Vagina (tissue), 2 donors: ENCODE results near the gene ERRFI1. TPM values are rescaled to one million over a fixed set of nuclear protein-coding genes. Genes with fewer than 3 reads are reported as not detected.
A peak's percentile ranks its signal among the peaks of the same experiment; 100 is the strongest.

Source experiments
- DNase-seq, 2 donors: peaks; one replicate each; pipeline ENCODE4 v3.0.0-alpha.2; 2017; ENCODE audit errors: extremely low spot score in 2 of 2
- H3K27ac ChIP-seq: fragments of 200-600 bp; sonication (generic); one replicate; pipeline ENCODE4 v1.5.1; 2019
- H3K27me3 ChIP-seq: fragments of 200-600 bp; sonication (generic); one replicate; pipeline ENCODE4 v1.5.1; 2019
- H3K36me3 ChIP-seq, 2 donors: fragments of 200-600 bp; sonication (generic); one replicate each; pipeline ENCODE4 v1.5.1; 2017 to 2019
- H3K4me1 ChIP-seq: fragments of 200-600 bp; sonication (generic); one replicate; pipeline ENCODE4 v1.5.1; 2019
- H3K4me3 ChIP-seq, 2 donors: fragments of 200-600 bp; sonication (generic); 1 replicate in 1 of 2; 2 replicates in 1 of 2; pipeline ENCODE4 v1.5.1; 2016 to 2019
- H3K9me3 ChIP-seq: fragments of 200-600 bp; sonication (generic); one replicate; pipeline ENCODE4 v1.5.1; 2019
- POLR2A ChIP-seq, 2 donors: fragments of 450-650 bp; IDR thresholded peaks; one replicate each; pipeline ENCODE4 v1.6.1; 2017; ENCODE audit warnings: antibody characterized with exemption in 2 of 2, mild to moderate bottlenecking in 2 of 2, moderate library complexity in 2 of 2
- POLR2AphosphoS5 ChIP-seq, 2 donors: sonication (generic); formaldehyde crosslinking; IDR thresholded peaks; one replicate each; pipeline ENCODE4 v1.9.0; 2017; ENCODE audit warnings: antibody characterized with exemption in 2 of 2, mild to moderate bottlenecking in 2 of 2, low read depth in 1 of 2; ENCODE audit not compliant: insufficient read depth in 1 of 2
- intact Hi-C: fragments of 100-400 bp; cut with DNase I; formaldehyde crosslinking; loops from one replicate; pipeline ENCODE4 v1.15.1; 2023
- total RNA-seq: library from RNA; depleted of rRNA; stranded (reverse); fragments of >200 nt; gene quantifications from one replicate; pipeline ENCODE4 v1.2.3, GENCODE V29; 2016
- TF ChIP-seq, protein P1 (sequence below), 3 experiments: fragments of 450-650 bp in 2 of 3; fragments of 200-600 bp in 1 of 3; sonication (generic) in 1 of 3; IDR thresholded peaks; one replicate each; pipeline ENCODE4 v1.5.1; 2017 to 2019; ENCODE audit warnings: antibody characterized with exemption in 3 of 3, mild to moderate bottlenecking in 2 of 3, moderate library complexity in 2 of 3

Gene ERRFI1
- total RNA-seq, 1 donor from 2014 or later, result 160 TPM

DNA sequence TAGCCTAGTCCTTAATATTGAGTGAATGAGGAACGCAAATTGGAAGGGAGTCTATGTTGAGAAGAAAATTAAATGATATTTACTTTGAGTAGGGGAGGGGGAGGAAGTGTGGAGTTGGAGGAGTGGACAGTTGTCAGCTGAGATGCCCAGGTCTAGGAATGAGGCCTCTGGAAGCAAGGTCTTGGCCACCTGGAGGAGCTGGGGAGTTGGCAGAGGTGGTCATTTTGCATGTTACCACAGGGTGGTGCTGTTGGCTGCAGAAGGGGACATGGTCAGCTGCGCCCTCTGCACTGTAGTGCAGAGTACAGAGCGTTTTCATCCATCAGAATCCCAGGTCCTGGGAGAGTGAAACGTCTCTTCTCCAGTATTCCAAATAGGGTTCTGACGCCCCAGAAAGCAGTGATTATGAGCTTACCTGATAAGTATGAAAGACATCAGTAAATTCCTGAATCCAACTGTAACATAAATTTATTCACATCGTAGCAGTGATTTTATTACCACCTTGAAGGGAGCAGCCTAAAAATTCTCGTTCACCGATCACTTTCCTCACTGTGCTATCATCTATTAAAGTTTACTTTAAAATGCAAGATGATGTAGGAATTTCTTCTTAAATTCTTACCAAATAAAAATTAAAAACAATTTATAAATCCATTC, 50.8 kb downstream of the ERRFI1 start:
- no peak for DNase-seq
- H3K9me3 ChIP-seq, result no peaks in the 10 kb centered on the region
- no peaks in the 10 kb centered on the region for H3K27me3 ChIP-seq
- TF ChIP-seq POLR2A (IDR thresholded peaks at IDR 0.05), result no peak
- TF ChIP-seq, protein P1, sequence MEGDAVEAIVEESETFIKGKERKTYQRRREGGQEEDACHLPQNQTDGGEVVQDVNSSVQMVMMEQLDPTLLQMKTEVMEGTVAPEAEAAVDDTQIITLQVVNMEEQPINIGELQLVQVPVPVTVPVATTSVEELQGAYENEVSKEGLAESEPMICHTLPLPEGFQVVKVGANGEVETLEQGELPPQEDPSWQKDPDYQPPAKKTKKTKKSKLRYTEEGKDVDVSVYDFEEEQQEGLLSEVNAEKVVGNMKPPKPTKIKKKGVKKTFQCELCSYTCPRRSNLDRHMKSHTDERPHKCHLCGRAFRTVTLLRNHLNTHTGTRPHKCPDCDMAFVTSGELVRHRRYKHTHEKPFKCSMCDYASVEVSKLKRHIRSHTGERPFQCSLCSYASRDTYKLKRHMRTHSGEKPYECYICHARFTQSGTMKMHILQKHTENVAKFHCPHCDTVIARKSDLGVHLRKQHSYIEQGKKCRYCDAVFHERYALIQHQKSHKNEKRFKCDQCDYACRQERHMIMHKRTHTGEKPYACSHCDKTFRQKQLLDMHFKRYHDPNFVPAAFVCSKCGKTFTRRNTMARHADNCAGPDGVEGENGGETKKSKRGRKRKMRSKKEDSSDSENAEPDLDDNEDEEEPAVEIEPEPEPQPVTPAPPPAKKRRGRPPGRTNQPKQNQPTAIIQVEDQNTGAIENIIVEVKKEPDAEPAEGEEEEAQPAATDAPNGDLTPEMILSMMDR (IDR thresholded peaks at IDR 0.05), result peak; percentile 65 to 84 (median 73)
- H3K36me3 ChIP-seq, result peaks cover 4 to 56% of the 10 kb centered on the region in 2 donors
- no peak overlapping the region for H3K4me3 ChIP-seq
- H3K4me1 ChIP-seq, result no peaks in the 10 kb centered on the region
- intact Hi-C loops, result no loop called here
- peak overlapping the region; percentile 63 for H3K27ac ChIP-seq

DNA sequence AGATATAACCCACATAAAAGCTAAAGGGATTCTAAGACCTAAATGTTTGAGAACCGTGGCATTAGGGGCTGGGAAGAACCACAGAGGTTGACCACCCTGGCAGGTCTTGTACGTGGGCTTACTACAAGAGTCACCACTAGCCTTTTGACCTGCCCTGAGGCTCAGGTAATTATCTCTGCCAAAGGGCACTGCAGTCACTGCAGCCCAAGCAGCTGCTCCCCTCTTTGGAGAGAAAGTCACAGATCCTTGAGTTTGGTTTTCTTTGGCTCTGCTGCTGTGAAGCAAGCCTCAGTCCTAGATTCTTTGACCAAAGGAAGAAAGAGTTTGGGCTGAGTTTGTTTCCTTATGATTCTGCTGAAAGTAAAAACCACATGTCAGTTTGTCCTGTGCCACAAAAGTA, 53.0 kb downstream of the ERRFI1 start:
- Histone ChIP-seq H3K27ac (no peak overlapping the region), H3K4me3 (no peak overlapping the region), H3K27me3 (no peaks in the 10 kb centered on the region), H3K4me1 (no peaks in the 10 kb centered on the region), H3K36me3 (peaks cover 0 to 50% of the 10 kb centered on the region in 2 donors), H3K9me3 (no peaks in the 10 kb centered on the region)
- TF ChIP-seq POLR2A (IDR thresholded peaks at IDR 0.05) (no peak), POLR2AphosphoS5 (IDR thresholded peaks at IDR 0.05; ENCODE audit: insufficient read depth in 1 of 2, low read depth in 1 of 2) (no peak)
- TF ChIP-seq, protein P1 (IDR thresholded peaks at IDR 0.05), result no peak
- no peak for DNase-seq
- intact Hi-C loops, result no loop called here

DNA sequence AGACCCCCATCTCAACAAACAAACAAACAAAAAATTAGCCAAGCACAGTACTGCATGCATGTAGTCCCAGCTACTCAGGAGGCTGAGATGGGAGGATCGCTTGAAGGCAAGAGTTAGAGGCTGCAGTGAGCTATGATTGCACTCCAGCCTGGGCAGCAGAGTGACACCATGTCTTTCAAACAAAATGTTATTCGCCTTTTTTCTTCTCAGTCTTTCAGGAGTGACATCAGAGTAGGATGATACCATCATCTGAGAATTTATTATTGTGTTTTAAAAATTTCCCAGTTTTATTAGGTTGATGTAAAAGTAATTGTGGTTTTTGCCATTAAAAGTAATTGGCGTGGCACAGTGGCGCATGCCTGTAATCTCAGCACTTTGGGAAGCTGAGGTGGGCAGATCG, 53.8 kb downstream of the ERRFI1 start:
- Histone ChIP-seq H3K27me3 (no peaks in the 10 kb centered on the region), H3K9me3 (no peaks in the 10 kb centered on the region), H3K36me3 (peaks cover 0 to 53% of the 10 kb centered on the region in 2 donors), H3K4me1 (no peaks in the 10 kb centered on the region), H3K27ac (no peak overlapping the region), H3K4me3 (no peak overlapping the region)
- intact Hi-C loops, result no loop called here
- TF ChIP-seq, protein P1 (IDR thresholded peaks at IDR 0.05), result no peak
- TF ChIP-seq POLR2A (IDR thresholded peaks at IDR 0.05) (no peak), POLR2AphosphoS5 (IDR thresholded peaks at IDR 0.05; ENCODE audit: insufficient read depth in 1 of 2, low read depth in 1 of 2) (no peak)
- no peak for DNase-seq

DNA sequence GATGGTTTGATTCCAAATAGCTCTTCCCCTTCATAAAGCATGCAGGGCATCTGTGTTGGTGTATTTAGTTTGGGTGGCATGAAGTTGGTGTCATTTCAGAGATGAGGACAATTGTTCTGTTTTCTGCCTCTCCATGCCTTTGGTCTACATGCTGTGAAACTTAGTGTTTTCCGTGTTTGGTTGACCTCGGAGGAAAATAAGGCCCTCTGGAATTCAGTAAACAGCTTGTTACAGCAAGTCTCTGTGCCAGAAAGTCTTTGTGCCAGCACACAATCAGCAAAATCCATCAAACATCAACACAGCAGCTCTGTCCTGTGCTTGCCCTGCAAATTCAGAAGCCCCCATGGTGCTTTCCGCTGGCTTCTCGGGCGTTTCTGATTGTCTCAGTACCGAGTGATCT, 55.1 kb downstream of the ERRFI1 start:
- no peak for DNase-seq
- H3K27ac ChIP-seq, result no peak overlapping the region
- no peak for TF ChIP-seq POLR2AphosphoS5 (IDR thresholded peaks at IDR 0.05; ENCODE audit: insufficient read depth in 1 of 2, low read depth in 1 of 2)
- TF ChIP-seq, protein P1 (IDR thresholded peaks at IDR 0.05), result no peak
- no peak for TF ChIP-seq POLR2A (IDR thresholded peaks at IDR 0.05)
- peaks cover 0 to 47% of the 10 kb centered on the region in 2 donors for H3K36me3 ChIP-seq
- H3K4me3 ChIP-seq, result no peak overlapping the region
- H3K4me1 ChIP-seq, result peaks cover 12% of the 10 kb centered on the region
- intact Hi-C loops, result no loop called here
- no peaks in the 10 kb centered on the region for H3K9me3 ChIP-seq
- H3K27me3 ChIP-seq, result no peaks in the 10 kb centered on the region

DNA sequence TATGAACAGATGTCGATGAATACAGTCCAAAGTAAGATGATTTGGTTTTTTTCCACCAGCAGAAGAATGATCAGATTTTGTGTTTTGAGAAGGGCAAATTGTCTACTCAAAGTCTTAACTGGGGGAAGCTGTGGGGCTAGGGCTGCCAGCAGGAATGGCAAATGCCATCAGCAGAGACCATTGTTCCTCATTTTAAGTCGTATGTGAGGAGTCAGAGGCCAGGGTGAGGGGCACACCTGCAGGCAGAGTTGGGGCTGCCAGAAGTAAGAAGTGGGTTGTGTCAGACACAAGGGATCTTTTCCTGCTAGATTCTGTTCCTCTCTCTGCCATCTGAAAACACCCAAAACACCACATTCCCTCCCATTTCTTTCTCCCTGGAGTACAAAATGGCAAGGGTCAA, 55.9 kb downstream of the ERRFI1 start:
- Histone ChIP-seq H3K27ac (no peak overlapping the region), H3K36me3 (peaks cover 0 to 55% of the 10 kb centered on the region in 2 donors), H3K9me3 (no peaks in the 10 kb centered on the region), H3K4me3 (no peak overlapping the region), H3K27me3 (no peaks in the 10 kb centered on the region), H3K4me1 (peaks cover 14% of the 10 kb centered on the region)
- no peak for DNase-seq
- intact Hi-C loops, result no loop called here
- TF ChIP-seq POLR2A (IDR thresholded peaks at IDR 0.05) (no peak), POLR2AphosphoS5 (IDR thresholded peaks at IDR 0.05; ENCODE audit: insufficient read depth in 1 of 2, low read depth in 1 of 2) (no peak)
- TF ChIP-seq, protein P1 (IDR thresholded peaks at IDR 0.05), result no peak
